Uterus (tissue), 4 donors: Measurements from ENCODE around the gene TMEM132C. TPM values are rescaled to one million over a fixed set of nuclear protein-coding genes. Genes with fewer than 3 reads are reported as not detected.

Source experiments
- DNase-seq, 2 donors: peaks; one replicate each; pipeline ENCODE4 v3.0.0-alpha.2; 2019 to 2020
- H3K27ac ChIP-seq, 2 donors: fragments of 200-600 bp; sonication (generic); 1 replicate in 1 of 2; 2 replicates in 1 of 2; pipeline ENCODE4 v1.5.1; 2016 to 2018
- H3K27me3 ChIP-seq, 2 donors: fragments of 200-600 bp; sonication (generic); one replicate each; pipeline ENCODE4 v1.5.1; 2018 to 2019; ENCODE audit warnings: control low read depth in 1 of 2
- H3K36me3 ChIP-seq, 2 donors: fragments of 200-600 bp; sonication (generic); one replicate each; pipeline ENCODE4 v1.5.1; 2019; ENCODE audit warnings: control low read depth in 1 of 2
- H3K4me1 ChIP-seq, 2 donors: fragments of 200-600 bp; sonication (generic); one replicate each; pipeline ENCODE4 v1.5.1; 2018 to 2019; ENCODE audit warnings: control low read depth in 1 of 2
- H3K4me3 ChIP-seq, 2 donors: fragments of 200-600 bp; sonication (generic); 1 replicate in 1 of 2; 2 replicates in 1 of 2; pipeline ENCODE4 v1.5.1; 2018 to 2019; ENCODE audit warnings: mild to moderate bottlenecking in 1 of 2
- H3K9me3 ChIP-seq, 2 donors: fragments of 200-600 bp; sonication (generic); one replicate each; pipeline ENCODE4 v1.5.1; 2019; ENCODE audit warnings: control low read depth in 1 of 2
- POLR2A ChIP-seq, 2 donors: fragments of 450-650 bp; IDR thresholded peaks; one replicate each; pipeline ENCODE4 v1.6.1; 2016; ENCODE audit warnings: antibody characterized with exemption in 2 of 2, mild to moderate bottlenecking in 1 of 2, moderate library complexity in 1 of 2
- intact Hi-C: fragments of 100-400 bp; cut with DNase I; formaldehyde crosslinking; loops from one replicate; pipeline ENCODE4 v1.15.1; 2023; ENCODE audit warnings: low total_unique reads
- total RNA-seq, 4 donors: library from RNA; depleted of rRNA in 3 of 4; stranded (reverse); fragments of >200 nt in 3 of 4; gene quantifications; one replicate each; pipeline versions ENCODE4 v1.1.0 to v1.2.4, GENCODE V29; 2014 to 2023
- TF ChIP-seq, protein P1 (sequence below), 4 experiments: fragments of 200-600 bp in 2 of 4; fragments of 450-650 bp in 2 of 4; sonication (generic) in 2 of 4; IDR thresholded peaks; one replicate each; pipeline ENCODE4 v1.5.1; 2016 to 2019; ENCODE audit warnings: antibody characterized with exemption in 4 of 4, mild to moderate bottlenecking in 2 of 4, moderate library complexity in 1 of 4
- donor health status: DM: yes; HTN: yes; CAD: no.

Gene TMEM132C
- total RNA-seq, 4 donors from 2014 or later, result 0.26 to 48.3 (median 5.0) TPM

GRCh38 chr12:128612150-128612850, 345.3 kb downstream of the TMEM132C start:
- intact Hi-C loops, result no loop called here
- Histone ChIP-seq H3K4me3 (no peak overlapping the region), H3K27me3 (no peaks in the 10 kb centered on the region), H3K4me1 (peaks cover 0 to 4% of the 10 kb centered on the region in 2 donors), H3K9me3 (no peaks in the 10 kb centered on the region), H3K27ac (no peak overlapping the region), H3K36me3 (no peaks in the 10 kb centered on the region)
- TF ChIP-seq, protein P1, sequence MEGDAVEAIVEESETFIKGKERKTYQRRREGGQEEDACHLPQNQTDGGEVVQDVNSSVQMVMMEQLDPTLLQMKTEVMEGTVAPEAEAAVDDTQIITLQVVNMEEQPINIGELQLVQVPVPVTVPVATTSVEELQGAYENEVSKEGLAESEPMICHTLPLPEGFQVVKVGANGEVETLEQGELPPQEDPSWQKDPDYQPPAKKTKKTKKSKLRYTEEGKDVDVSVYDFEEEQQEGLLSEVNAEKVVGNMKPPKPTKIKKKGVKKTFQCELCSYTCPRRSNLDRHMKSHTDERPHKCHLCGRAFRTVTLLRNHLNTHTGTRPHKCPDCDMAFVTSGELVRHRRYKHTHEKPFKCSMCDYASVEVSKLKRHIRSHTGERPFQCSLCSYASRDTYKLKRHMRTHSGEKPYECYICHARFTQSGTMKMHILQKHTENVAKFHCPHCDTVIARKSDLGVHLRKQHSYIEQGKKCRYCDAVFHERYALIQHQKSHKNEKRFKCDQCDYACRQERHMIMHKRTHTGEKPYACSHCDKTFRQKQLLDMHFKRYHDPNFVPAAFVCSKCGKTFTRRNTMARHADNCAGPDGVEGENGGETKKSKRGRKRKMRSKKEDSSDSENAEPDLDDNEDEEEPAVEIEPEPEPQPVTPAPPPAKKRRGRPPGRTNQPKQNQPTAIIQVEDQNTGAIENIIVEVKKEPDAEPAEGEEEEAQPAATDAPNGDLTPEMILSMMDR (IDR thresholded peaks at IDR 0.05), result no peak
- no peak for TF ChIP-seq POLR2A (IDR thresholded peaks at IDR 0.05)
- peak; percentile 22 to 38 for DNase-seq

GRCh38 chr12:128613837-128614590, 347.0 kb downstream of the TMEM132C start:
- no peak for DNase-seq
- Histone ChIP-seq H3K4me1 (peaks cover 0 to 4% of the 10 kb centered on the region in 2 donors), H3K27me3 (no peaks in the 10 kb centered on the region), H3K9me3 (no peaks in the 10 kb centered on the region), H3K27ac (no peak overlapping the region), H3K36me3 (no peaks in the 10 kb centered on the region), H3K4me3 (no peak overlapping the region)
- intact Hi-C loops, result no loop called here
- TF ChIP-seq POLR2A (IDR thresholded peaks at IDR 0.05), result no peak
- TF ChIP-seq, protein P1 (IDR thresholded peaks at IDR 0.05), result no peak

- Histone ChIP-seq H3K36me3 (no peaks in the 10 kb centered on the region), H3K9me3 (no peaks in the 10 kb centered on the region), H3K27me3 (no peaks in the 10 kb centered on the region), H3K4me1 (no peaks in the 10 kb centered on the region), H3K27ac (no peak overlapping the region), H3K4me3 (no peak overlapping the region)
- no peak for DNase-seq
- no peak for TF ChIP-seq POLR2A (IDR thresholded peaks at IDR 0.05)
- TF ChIP-seq, protein P1 (IDR thresholded peaks at IDR 0.05), result no peak
- intact Hi-C loops, result no loop called here
These were observed 350.4 kb downstream of the TMEM132C start for GRCh38 chr12:128617304-128617833.

- H3K27me3 ChIP-seq, result no peaks in the 10 kb centered on the region
- DNase-seq, result no peak
- intact Hi-C loops, result no loop called here
- no peaks in the 10 kb centered on the region for H3K36me3 ChIP-seq
- H3K4me3 ChIP-seq, result no peak overlapping the region
- no peak overlapping the region for H3K27ac ChIP-seq
- TF ChIP-seq POLR2A (IDR thresholded peaks at IDR 0.05), result no peak
- H3K4me1 ChIP-seq, result no peaks in the 10 kb centered on the region
- no peaks in the 10 kb centered on the region for H3K9me3 ChIP-seq
These were observed 352.3 kb downstream of the TMEM132C start for GRCh38 chr12:128619263-128619662.

DNA sequence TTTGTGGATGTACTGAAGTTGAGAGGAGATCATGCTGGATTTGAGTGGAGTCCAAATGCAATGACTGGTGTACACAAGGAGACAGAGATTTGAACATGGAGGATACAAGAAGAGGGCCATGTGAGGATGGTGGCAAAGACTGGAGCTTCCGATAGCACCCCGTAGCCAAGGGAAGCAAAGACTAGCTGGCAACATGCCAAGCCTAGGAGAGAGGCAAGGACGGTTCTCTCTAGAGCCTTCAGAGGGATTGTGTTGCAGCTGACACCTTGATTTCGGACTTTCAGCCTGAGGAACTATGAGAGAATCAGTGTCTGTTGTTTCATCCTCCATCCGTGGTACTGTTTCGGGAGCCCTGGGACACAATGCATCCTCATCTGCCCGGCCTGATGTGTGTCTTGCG, 354.3 kb downstream of the TMEM132C start:
- Histone ChIP-seq H3K27me3 (no peaks in the 10 kb centered on the region), H3K4me3 (no peak overlapping the region), H3K9me3 (no peaks in the 10 kb centered on the region), H3K27ac (no peak overlapping the region), H3K36me3 (no peaks in the 10 kb centered on the region), H3K4me1 (no peaks in the 10 kb centered on the region)
- DNase-seq, result no peak
- intact Hi-C loops, result no loop called here
- TF ChIP-seq, protein P1 (IDR thresholded peaks at IDR 0.05), result no peak
